ENCODE measurements around the gene TMEM266.

The TMEM266 gene

GRCh38 chr15:76153241-76154197 lies 93.7 kb downstream of the TMEM266 start:
- TF ChIP-seq CTCF (IDR thresholded peaks at IDR 0.05; ENCODE audit: extremely low read depth, missing control alignments), result no peak
- no peak for DNase-seq (ENCODE audit: low spot score)

- TF ChIP-seq CTCF (IDR thresholded peaks at IDR 0.05; ENCODE audit: extremely low read depth, missing control alignments), result no peak
- DNase-seq (ENCODE audit: low spot score), result no peak
Observed at GRCh38 chr15:76155731-76156130, 95.9 kb downstream of the TMEM266 start.

DNA sequence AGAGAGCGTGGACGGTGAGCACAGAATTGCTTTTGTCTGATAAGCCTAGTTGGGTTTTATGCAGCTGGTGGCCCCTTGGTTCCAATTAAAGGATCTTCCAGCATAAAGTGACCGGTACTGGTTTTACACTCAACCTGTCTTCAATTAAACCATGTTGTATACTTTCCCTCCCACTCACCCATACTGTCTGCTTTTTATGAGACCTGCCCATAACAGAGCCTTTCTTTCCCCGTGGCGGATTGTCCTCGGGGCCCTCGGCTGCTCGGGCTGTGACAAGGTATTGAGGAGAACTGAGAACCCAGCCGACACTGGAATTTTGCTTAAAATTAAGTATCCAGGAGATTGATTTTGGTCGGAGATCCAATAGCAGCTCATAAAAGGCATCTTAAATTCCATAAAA lies 98.4 kb downstream of the TMEM266 start:
- TF ChIP-seq CTCF (IDR thresholded peaks at IDR 0.05; ENCODE audit: extremely low read depth, missing control alignments), result no peak
- no peak for DNase-seq (ENCODE audit: low spot score)

GRCh38 chr15:76158815-76159214 lies 99.0 kb downstream of the TMEM266 start:
- no peak for DNase-seq (ENCODE audit: low spot score)
- TF ChIP-seq CTCF (IDR thresholded peaks at IDR 0.05; ENCODE audit: extremely low read depth, missing control alignments), result no peak

DNA sequence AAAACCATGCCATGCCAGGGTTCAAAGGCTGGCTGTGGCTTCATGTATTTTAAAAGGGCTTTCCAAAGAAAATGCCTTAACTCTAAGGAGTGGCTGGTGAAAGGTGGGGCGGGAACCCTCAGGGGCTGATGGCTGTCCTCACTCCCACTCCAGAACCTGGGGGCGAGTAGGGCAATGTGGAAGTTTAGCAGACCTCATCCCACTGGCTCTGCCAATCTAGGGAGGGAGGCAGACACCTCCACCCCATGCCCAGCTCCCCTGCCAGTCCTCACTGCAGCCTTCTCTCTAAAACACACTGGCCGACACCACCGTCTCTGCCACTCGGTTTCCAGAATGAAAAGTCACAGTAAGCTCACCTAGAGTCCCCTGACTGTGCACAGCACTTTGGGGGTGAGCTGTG lies 99.5 kb downstream of the TMEM266 start:
- no peak for DNase-seq (ENCODE audit: low spot score)
- no peak for TF ChIP-seq CTCF (IDR thresholded peaks at IDR 0.05; ENCODE audit: extremely low read depth, missing control alignments)

DNA sequence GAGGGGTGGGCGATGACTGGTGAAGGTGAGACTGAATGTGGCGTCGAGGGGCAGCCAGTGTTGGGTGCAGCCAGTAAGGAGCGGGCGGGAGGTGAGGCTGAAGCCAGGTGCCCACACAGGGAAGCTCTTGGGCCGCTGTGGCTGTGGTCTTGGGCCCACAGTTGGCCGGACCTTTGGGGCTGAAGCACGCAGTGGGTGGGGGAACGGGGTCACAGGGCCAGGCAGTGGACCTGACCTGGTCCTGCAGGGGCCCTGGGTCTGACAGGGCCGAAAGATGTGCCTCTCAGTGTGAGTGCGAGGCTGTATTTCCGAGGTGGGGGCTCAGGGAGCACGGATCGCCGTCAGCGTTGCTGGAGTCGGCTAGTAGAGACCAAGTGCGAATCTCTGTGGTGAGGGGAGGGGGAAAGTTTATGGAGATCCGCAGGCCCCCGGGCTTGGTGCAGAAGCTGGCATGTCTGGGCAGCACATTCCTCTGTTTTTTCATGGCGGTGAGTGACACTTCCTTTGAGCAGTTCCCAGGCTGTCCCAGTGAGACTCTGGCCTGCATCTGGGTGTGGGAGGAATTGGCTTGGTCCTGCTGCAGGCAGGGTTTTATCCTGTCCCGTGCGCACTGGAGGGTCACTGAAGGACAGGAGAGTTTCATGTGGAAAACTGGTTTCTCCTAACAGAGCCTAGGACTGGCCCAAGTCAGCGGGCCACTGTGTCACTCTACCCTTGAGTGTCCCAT lies 100.8 kb downstream of the TMEM266 start:
- DNase-seq (ENCODE audit: low spot score), result no peak
- no peak for TF ChIP-seq CTCF (IDR thresholded peaks at IDR 0.05; ENCODE audit: extremely low read depth, missing control alignments)

Data from GM20000 (cell line).